SK-MEL-5 (cell line): ENCODE data around the gene TENM3. TPM values are rescaled to one million over a fixed set of nuclear protein-coding genes. Genes with fewer than 3 reads are reported as not detected.
"Not testable (repeated sequence)": the region's sequence is repeated elsewhere in the genome, so short reads cannot be mapped to it uniquely, and the experiment has no call there.

Experiments used
- DNase-seq: peaks from one replicate; pipeline ENCODE4 v3.0.0-alpha.2; 2016; ENCODE audit warnings: low read depth, low spot score
- in situ Hi-C: cut with HindIII; loops from 2 replicates; pipeline ENCODE4 v1.10.0; 2016; ENCODE audit warnings: low sequenced_read_pairs, high pct_unique_total_duplicates, low pct_unique_long_range_greater_than_20kb
- total RNA-seq: library from RNA; depleted of rRNA; stranded (reverse); fragments of >200 nt; shearing (Covaris generic); gene quantifications from 2 replicates; pipeline ENCODE4 v1.2.3, GENCODE V29; 2014

Gene TENM3
- total RNA-seq, 1 experiment from 2014 or later: 38.1 TPM

GRCh38 chr4:182814065-182814464 lies 570.9 kb downstream of the TENM3 start:
- DNase-seq, in situ Hi-C loops: not testable (repeated sequence)

GRCh38 chr4:182818926-182819730 lies 575.9 kb downstream of the TENM3 start:
- in situ Hi-C loops: no loop called here
- no peak for DNase-seq

GRCh38 chr4:182819751-182820150 lies 576.5 kb downstream of the TENM3 start:
- in situ Hi-C loops: no loop called here
- no peak for DNase-seq

GRCh38 chr4:182822554-182822953 lies 579.4 kb downstream of the TENM3 start:
- in situ Hi-C loops: no loop called here
- DNase-seq: no peak

- no peak for DNase-seq
- in situ Hi-C loops: no loop called here
Measured at GRCh38 chr4:182823576-182823975, 580.4 kb downstream of the TENM3 start.

GRCh38 chr4:182825003-182825402 lies 581.8 kb downstream of the TENM3 start:
- in situ Hi-C loops: no loop called here
- no peak for DNase-seq

- no peak for DNase-seq
- in situ Hi-C loops: no loop called here
Measured at GRCh38 chr4:182825786-182826185, 582.6 kb downstream of the TENM3 start.

GRCh38 chr4:182826391-182826790 lies 583.2 kb downstream of the TENM3 start:
- in situ Hi-C loops: no loop called here
- DNase-seq: no peak

- no peak for DNase-seq
- in situ Hi-C loops: no loop called here
Measured at GRCh38 chr4:182827166-182827565, 584.0 kb downstream of the TENM3 start.

- DNase-seq: no peak
- in situ Hi-C loops: no loop called here
Measured at GRCh38 chr4:182827954-182828353, 584.8 kb downstream of the TENM3 start.

- in situ Hi-C loops: no loop called here
- DNase-seq: no peak
Measured at GRCh38 chr4:182828360-182829025, 585.3 kb downstream of the TENM3 start.

- in situ Hi-C loops: no loop called here
- no peak for DNase-seq
Measured at GRCh38 chr4:182829196-182829595, 586.0 kb downstream of the TENM3 start.

- in situ Hi-C loops: no loop called here
- no peak for DNase-seq
Measured at GRCh38 chr4:182831376-182831775, 588.2 kb downstream of the TENM3 start.

- DNase-seq: peak; percentile 29
- in situ Hi-C loops: no loop called here
Measured at GRCh38 chr4:182832352-182833120, 589.3 kb downstream of the TENM3 start.

- no peak for DNase-seq
- in situ Hi-C loops: no loop called here
Measured at GRCh38 chr4:182835006-182835740, 592.0 kb downstream of the TENM3 start.

GRCh38 chr4:182837831-182838230 lies 594.6 kb downstream of the TENM3 start:
- no peak for DNase-seq

GRCh38 chr4:182838535-182838934 lies 595.3 kb downstream of the TENM3 start:
- DNase-seq: no peak
- in situ Hi-C loops: no loop called here

More at GRCh38 chr4:182837831-182838230, 594.6 kb downstream of the TENM3 start:
- in situ Hi-C loops: no loop called here

- in situ Hi-C loops: no loop called here
Measured at GRCh38 chr4:182839256-182839655, 596.1 kb downstream of the TENM3 start.

More at GRCh38 chr4:182839256-182839655, 596.1 kb downstream of the TENM3 start:
- no peak for DNase-seq
